ENCODE data around the gene CIC. TPM values are rescaled to one million over a fixed set of nuclear protein-coding genes. Genes with fewer than 3 reads are reported as not detected.
A peak's percentile ranks its signal among the peaks of the same experiment; 100 is the strongest.

The CIC gene
- polyA plus RNA-seq, 2 of the 4 experiments (the other 2 are of a cell fraction): 7.2 to 56.4 TPM

- peak; percentile 57 for TF ChIP-seq PBX3 (IDR thresholded peaks at IDR 0.05)
- no peak for TF ChIP-seq CEBPB (IDR thresholded peaks at IDR 0.05)
- no peak for TF ChIP-seq TP53 (CRISPR knock-in tag; IDR thresholded peaks at IDR 0.05)
- TF ChIP-seq POLR2AphosphoS2 (conservative IDR thresholded peaks at IDR 0.05; ENCODE audit: low read length): no peak
Measured at GRCh38 chr19:42325308-42325895, 56.4 kb downstream of the CIC start, which contains the start of gene MEGF8 (continued).

- peak; percentile 43 for TF ChIP-seq CTCF (IDR thresholded peaks at IDR 0.05)
- peak; percentile 7; the same call in 1 of the 2 replicates for TF ChIP-seq POLR2A (IDR thresholded peaks at IDR 0.05; ENCODE audit: low read length)
- TF ChIP-seq HDAC2 (IDR thresholded peaks at IDR 0.05): no peak
- WGBS (ENCODE audit: missing lambda C conversion rate): 24% methylated on average over 37 of the region's 37 CpGs
- Histone ChIP-seq H3K4me1 (peaks cover 19% of the 10 kb centered on the region; the same call in 2 of the 3 replicates), H3K4me2 (peak overlapping the region; percentile 83), H3K4me3 (peak overlapping the region; percentile 75), H3K27ac (peak overlapping the region; percentile 85 to 90), H3K9me3 (no peaks in the 10 kb centered on the region)
- POLR2A ChIA-PET: no interaction called here
- FAIRE-seq (no peak), ATAC-seq (peak; percentile 46 to 64), DNase-seq (ENCODE audit: low read depth in 1 of 2, low spot score in 1 of 2) (peak in 1 of 2 experiments; percentile 59)
- CTCF ChIA-PET: interaction anchor here (0.6 to 2.7 kb wide), 9 partner anchors 10 to 225 kb away, joined by 3 to 12 read pairs (median 5); no protein-coding TSS in a partner anchor
Measured at GRCh38 chr19:42325896-42326771, 57.1 kb downstream of the CIC start.

GRCh38 chr19:42326969-42327368, 57.9 kb downstream of the CIC start:
- Histone ChIP-seq H3K4me2 (peak overlapping the region; percentile 83), H3K4me3 (peak overlapping the region; percentile 75; the same call in 2 of the 3 replicates), H3K27ac (no peak overlapping the region), H3K9me3 (no peaks in the 10 kb centered on the region), H3K4me1 (peaks cover 19% of the 10 kb centered on the region; the same call in 2 of the 3 replicates)
- TF ChIP-seq FOXS1 (CRISPR knock-in tag; IDR thresholded peaks at IDR 0.05) (no peak), MAX (IDR thresholded peaks at IDR 0.05) (no peak), ZSCAN20 (CRISPR knock-in tag; IDR thresholded peaks at IDR 0.05) (no peak), ESRRA (IDR thresholded peaks at IDR 0.05; ENCODE audit: borderline replicate concordance, low read length) (no peak), ZFP36 (IDR thresholded peaks at IDR 0.05; ENCODE audit: borderline replicate concordance, partially characterized antibody) (no peak), KDM1A (IDR thresholded peaks at IDR 0.05; ENCODE audit: low read depth) (no peak), REST (IDR thresholded peaks at IDR 0.05) (no peak), SREBF2 (IDR thresholded peaks at IDR 0.05) (no peak), BHLHE40 (IDR thresholded peaks at IDR 0.05; ENCODE audit: low read depth, low read length) (no peak), HDAC2 (IDR thresholded peaks at IDR 0.05) (no peak), E2F6 (IDR thresholded peaks at IDR 0.05; ENCODE audit: borderline replicate concordance, low read depth) (no peak)
- POLR2A ChIA-PET: no interaction called here
- no peak for ATAC-seq
- CTCF ChIA-PET: interaction anchor here (0.6 to 2.7 kb wide), 14 partner anchors 9 to 226 kb away, joined by 3 to 12 read pairs (median 4); no protein-coding TSS in a partner anchor
- no peak for DNase-seq (ENCODE audit: low read depth in 1 of 2, low spot score in 1 of 2)
- FAIRE-seq: peak; percentile 91

Measured in A549 (cell line).